Measurements from ENCODE around the gene RIN2.

DNA sequence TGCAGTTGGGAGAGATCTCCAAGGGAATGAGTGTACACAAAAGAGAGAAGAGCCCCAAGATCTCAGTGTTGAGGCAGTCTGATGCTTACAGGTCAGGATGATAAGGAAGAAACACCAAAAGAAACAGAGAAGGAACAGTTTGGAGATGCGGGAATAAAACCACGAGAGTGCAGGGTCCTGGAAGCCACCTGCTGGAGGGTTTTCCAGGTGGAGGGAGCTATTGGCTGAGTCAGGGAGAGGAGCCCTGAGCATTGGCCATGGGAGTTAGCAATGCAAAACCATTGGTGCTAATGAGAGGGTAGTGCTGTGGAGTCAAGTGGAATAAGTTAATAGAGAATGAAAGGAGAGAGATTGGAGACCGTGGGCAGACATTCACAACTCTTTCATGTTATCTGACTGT, 39.2 kb upstream of the RIN2 start:
- TF ChIP-seq CTCF (optimal IDR thresholded peaks at IDR 0.05 in 1 of 3, IDR thresholded peaks at IDR 0.05 in 1 of 3, conservative IDR thresholded peaks at IDR 0.05 in 1 of 3; ENCODE audit: extremely low read depth in 1 of 3, insufficient read depth in 2 of 3, low read length in 3 of 3) (no peak), EZH2 (IDR thresholded peaks at IDR 0.05; ENCODE audit: low read length) (no peak)

Data from keratinocyte (primary cell).